K562 (cell line): ENCODE measurements around the gene FOXRED2. TPM values are rescaled to one million over a fixed set of nuclear protein-coding genes. Genes with fewer than 3 reads are reported as not detected.

Experiments used
- FOXJ3 ChIP-seq: sonication (generic); formaldehyde crosslinking; IDR thresholded peaks from 2 replicates; pipeline ENCODE4 v1.4.0; 2020; ENCODE audit warnings: mild to moderate bottlenecking, missing genetic modification reagents
- FOXK1 ChIP-seq: sonication (generic); formaldehyde crosslinking; IDR thresholded peaks from 2 replicates; pipeline ENCODE4 v1.8.0; 2022; ENCODE audit warnings: missing genetic modification reagents, mild to moderate bottlenecking, borderline replicate concordance
- MAFF ChIP-seq: IDR thresholded peaks from 2 replicates; pipeline ENCODE4 v1.6.1; 2012; ENCODE audit warnings: low read length, improper control_type of control experiment
- MAZ ChIP-seq, 2 experiments: fragments of 450-650 bp in 1 of 2; sonication (generic) in 1 of 2; formaldehyde crosslinking; IDR thresholded peaks in 1 of 2; conservative IDR thresholded peaks in 1 of 2; 2 replicates each; pipeline versions ENCODE4 v1.4.0 to v1.5.0; 2020; ENCODE audit warnings: mild to moderate bottlenecking in 1 of 2, missing genetic modification reagents in 1 of 2
- POLR2B ChIP-seq: fragments of 450-650 bp; IDR thresholded peaks from 2 replicates; pipeline ENCODE4 v1.6.1; 2018; ENCODE audit warnings: low read depth; ENCODE audit not compliant: partially characterized antibody
- POU5F1 ChIP-seq: fragments of 150-350 bp; IDR thresholded peaks from 2 replicates; pipeline ENCODE4 v1.6.1; 2014; ENCODE audit warnings: borderline replicate concordance, low read length, low read depth, mild to moderate bottlenecking; ENCODE audit not compliant: partially characterized antibody
- SETDB1 ChIP-seq: IDR thresholded peaks from one replicate; pipeline ENCODE4 v1.6.1; 2012; ENCODE audit warnings: low read length, control low read depth, inconsistent platforms
- SIRT6 ChIP-seq: IDR thresholded peaks from one replicate; pipeline ENCODE4 v1.6.1; 2012; ENCODE audit warnings: low read depth, mild to moderate bottlenecking, control low read depth, inconsistent platforms, low read length, moderate library complexity
- THRAP3 ChIP-seq: fragments of 450-650 bp; IDR thresholded peaks from 2 replicates; pipeline ENCODE4 v1.6.1; 2016; ENCODE audit warnings: mild to moderate bottlenecking, inconsistent platforms, borderline replicate concordance
- XRCC3 ChIP-seq: fragments of 450-650 bp; IDR thresholded peaks from 2 replicates; pipeline ENCODE4 v1.6.1; 2017; ENCODE audit warnings: mild to moderate bottlenecking, moderate library complexity
- ZNF184 ChIP-seq: sonication (generic); formaldehyde crosslinking; IDR thresholded peaks from 2 replicates; pipeline ENCODE4 v1.5.0; 2020; ENCODE audit warnings: missing genetic modification reagents
- polyA plus RNA-seq, 8 experiments: library from polyadenylated mRNA; depleted of rRNA in 4 of 8; stranded (reverse) in 5 of 8; unstranded in 3 of 8; fragments of >200 nt; fragmentation: Nextera tagmentation in 2 of 8; fragmentation: Illumina TruSeq in 1 of 8; extraction: Ambion mirVana in 2 of 8; extraction: Trizol in 1 of 8; gene quantifications; 2 replicates each; pipeline versions ENCODE4 v1.2.1 to v1.2.3, GENCODE V29; 2011 to 2014; ENCODE audit warnings: inconsistent platforms in 1 of 8, missing spikeins in 1 of 8
- total RNA-seq, 7 experiments: library from RNA; depleted of rRNA in 6 of 7; stranded (reverse); fragments of >200 nt in 6 of 7; fragmentation: Illumina TruSeq in 2 of 7; extraction: Trizol in 2 of 7; gene quantifications; 2 replicates each; pipeline versions ENCODE4 v1.2.1 to v1.2.3, GENCODE V29; 2011 to 2021; ENCODE audit warnings: low replicate concordance in 1 of 7
- TF ChIP-seq, protein P1 (sequence below): IDR thresholded peaks from 2 replicates; pipeline ENCODE4 v1.6.1; 2014; ENCODE audit warnings: antibody characterized with exemption
- TF ChIP-seq, protein P2 (sequence below): fragments of 450-650 bp; IDR thresholded peaks from one replicate; pipeline ENCODE4 v1.6.1; 2018; ENCODE audit warnings: mild to moderate bottlenecking, moderate library complexity; ENCODE audit not compliant: partially characterized antibody
- TF ChIP-seq, protein P3 (sequence below): sonication (generic); formaldehyde crosslinking; IDR thresholded peaks from 2 replicates; pipeline ENCODE4 v1.8.0; 2022; ENCODE audit warnings: missing genetic modification reagents, mild to moderate bottlenecking, borderline replicate concordance
- TF ChIP-seq, protein P4 (sequence below): fragments of 250-450 bp; sonication (Bioruptor Pico); IDR thresholded peaks from 2 replicates; pipeline ENCODE4 v1.8.0; 2021; ENCODE audit warnings: borderline replicate concordance, mild to moderate bottlenecking, moderate library complexity; ENCODE audit not compliant: poor library complexity, severe bottlenecking
- TF ChIP-seq, protein P5 (sequence below): sonication (generic); formaldehyde crosslinking; IDR thresholded peaks from 2 replicates; pipeline ENCODE4 v1.8.0; 2022; ENCODE audit warnings: missing genetic modification reagents, mild to moderate bottlenecking, borderline replicate concordance
- TF ChIP-seq, protein P6 (sequence below), 2 experiments: fragments of 200-800 bp in 1 of 2; sonication (Bioruptor generic) in 1 of 2; sonication (generic) in 1 of 2; formaldehyde crosslinking in 1 of 2; IDR thresholded peaks in 1 of 2; conservative IDR thresholded peaks in 1 of 2; 2 replicates each; pipeline versions ENCODE4 v1.5.0 to v1.6.1; 2016 to 2020; ENCODE audit warnings: missing compliant biosample characterization in 1 of 2, missing genetic modification characterization in 1 of 2, missing genetic modification reagents in 1 of 2
- TF ChIP-seq, protein P7 (sequence below): fragments of 450-650 bp; IDR thresholded peaks from 2 replicates; pipeline ENCODE4 v1.6.1; 2016; ENCODE audit warnings: missing biosample characterization, missing genetic modification characterization

Gene FOXRED2
- total and polyA plus RNA-seq, 9 of the 15 experiments (the other 6 are each of a cell fraction or from before 2014, with no cell fraction given) = 2.8 to 48.4 (median 7.8) TPM

DNA sequence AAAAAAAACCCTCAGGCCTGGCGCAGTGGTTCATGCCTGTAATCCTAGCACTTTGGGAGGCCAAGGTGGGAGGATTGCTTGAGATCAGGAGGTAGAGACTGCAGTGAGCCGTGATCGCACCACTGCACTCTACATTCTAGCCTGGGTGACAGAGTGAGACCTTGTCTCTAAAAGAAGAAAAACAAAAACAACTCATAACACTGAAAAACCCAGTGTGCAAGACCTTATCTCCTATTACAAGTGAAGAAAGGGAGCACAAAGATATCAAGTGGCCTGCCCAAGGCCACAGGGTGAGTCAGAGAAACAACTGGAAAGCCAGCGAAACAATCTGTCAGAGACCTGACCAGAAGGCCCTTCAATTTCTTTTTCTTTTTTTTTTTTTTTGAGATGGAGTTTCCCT lies 27.9 kb downstream of the FOXRED2 start (continued):
- TF ChIP-seq THRAP3 (no peak), SIRT6 (no peak), FOXK1 (CRISPR knock-in tag) (no peak), ZNF184 (CRISPR knock-in tag) (no peak), FOXJ3 (no peak), POU5F1 (no peak), POLR2B (no peak), MAFF (no peak), MAZ (CRISPR knock-in tag; conservative IDR thresholded peaks at IDR 0.05 in 1 of 2, IDR thresholded peaks at IDR 0.05 in 1 of 2) (no peak), XRCC3 (no peak), SETDB1 (no peak)
- TF ChIP-seq, protein P1, sequence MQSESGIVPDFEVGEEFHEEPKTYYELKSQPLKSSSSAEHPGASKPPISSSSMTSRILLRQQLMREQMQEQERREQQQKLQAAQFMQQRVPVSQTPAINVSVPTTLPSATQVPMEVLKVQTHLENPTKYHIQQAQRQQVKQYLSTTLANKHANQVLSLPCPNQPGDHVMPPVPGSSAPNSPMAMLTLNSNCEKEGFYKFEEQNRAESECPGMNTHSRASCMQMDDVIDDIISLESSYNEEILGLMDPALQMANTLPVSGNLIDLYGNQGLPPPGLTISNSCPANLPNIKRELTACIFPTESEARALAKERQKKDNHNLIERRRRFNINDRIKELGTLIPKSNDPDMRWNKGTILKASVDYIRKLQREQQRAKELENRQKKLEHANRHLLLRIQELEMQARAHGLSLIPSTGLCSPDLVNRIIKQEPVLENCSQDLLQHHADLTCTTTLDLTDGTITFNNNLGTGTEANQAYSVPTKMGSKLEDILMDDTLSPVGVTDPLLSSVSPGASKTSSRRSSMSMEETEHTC = no peak
- TF ChIP-seq, protein P2, sequence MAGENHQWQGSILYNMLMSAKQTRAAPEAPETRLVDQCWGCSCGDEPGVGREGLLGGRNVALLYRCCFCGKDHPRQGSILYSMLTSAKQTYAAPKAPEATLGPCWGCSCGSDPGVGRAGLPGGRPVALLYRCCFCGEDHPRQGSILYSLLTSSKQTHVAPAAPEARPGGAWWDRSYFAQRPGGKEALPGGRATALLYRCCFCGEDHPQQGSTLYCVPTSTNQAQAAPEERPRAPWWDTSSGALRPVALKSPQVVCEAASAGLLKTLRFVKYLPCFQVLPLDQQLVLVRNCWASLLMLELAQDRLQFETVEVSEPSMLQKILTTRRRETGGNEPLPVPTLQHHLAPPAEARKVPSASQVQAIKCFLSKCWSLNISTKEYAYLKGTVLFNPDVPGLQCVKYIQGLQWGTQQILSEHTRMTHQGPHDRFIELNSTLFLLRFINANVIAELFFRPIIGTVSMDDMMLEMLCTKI = no peak
- TF ChIP-seq, protein P3, sequence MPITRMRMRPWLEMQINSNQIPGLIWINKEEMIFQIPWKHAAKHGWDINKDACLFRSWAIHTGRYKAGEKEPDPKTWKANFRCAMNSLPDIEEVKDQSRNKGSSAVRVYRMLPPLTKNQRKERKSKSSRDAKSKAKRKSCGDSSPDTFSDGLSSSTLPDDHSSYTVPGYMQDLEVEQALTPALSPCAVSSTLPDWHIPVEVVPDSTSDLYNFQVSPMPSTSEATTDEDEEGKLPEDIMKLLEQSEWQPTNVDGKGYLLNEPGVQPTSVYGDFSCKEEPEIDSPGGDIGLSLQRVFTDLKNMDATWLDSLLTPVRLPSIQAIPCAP (CRISPR knock-in tag) = no peak
- TF ChIP-seq, protein P4, sequence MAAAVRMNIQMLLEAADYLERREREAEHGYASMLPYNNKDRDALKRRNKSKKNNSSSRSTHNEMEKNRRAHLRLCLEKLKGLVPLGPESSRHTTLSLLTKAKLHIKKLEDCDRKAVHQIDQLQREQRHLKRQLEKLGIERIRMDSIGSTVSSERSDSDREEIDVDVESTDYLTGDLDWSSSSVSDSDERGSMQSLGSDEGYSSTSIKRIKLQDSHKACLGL (CRISPR knock-in tag) = no peak
- TF ChIP-seq, protein P5, sequence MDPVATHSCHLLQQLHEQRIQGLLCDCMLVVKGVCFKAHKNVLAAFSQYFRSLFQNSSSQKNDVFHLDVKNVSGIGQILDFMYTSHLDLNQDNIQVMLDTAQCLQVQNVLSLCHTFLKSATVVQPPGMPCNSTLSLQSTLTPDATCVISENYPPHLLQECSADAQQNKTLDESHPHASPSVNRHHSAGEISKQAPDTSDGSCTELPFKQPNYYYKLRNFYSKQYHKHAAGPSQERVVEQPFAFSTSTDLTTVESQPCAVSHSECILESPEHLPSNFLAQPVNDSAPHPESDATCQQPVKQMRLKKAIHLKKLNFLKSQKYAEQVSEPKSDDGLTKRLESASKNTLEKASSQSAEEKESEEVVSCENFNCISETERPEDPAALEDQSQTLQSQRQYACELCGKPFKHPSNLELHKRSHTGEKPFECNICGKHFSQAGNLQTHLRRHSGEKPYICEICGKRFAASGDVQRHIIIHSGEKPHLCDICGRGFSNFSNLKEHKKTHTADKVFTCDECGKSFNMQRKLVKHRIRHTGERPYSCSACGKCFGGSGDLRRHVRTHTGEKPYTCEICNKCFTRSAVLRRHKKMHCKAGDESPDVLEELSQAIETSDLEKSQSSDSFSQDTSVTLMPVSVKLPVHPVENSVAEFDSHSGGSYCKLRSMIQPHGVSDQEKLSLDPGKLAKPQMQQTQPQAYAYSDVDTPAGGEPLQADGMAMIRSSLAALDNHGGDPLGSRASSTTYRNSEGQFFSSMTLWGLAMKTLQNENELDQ (CRISPR knock-in tag) = no peak
- TF ChIP-seq, protein P6, sequence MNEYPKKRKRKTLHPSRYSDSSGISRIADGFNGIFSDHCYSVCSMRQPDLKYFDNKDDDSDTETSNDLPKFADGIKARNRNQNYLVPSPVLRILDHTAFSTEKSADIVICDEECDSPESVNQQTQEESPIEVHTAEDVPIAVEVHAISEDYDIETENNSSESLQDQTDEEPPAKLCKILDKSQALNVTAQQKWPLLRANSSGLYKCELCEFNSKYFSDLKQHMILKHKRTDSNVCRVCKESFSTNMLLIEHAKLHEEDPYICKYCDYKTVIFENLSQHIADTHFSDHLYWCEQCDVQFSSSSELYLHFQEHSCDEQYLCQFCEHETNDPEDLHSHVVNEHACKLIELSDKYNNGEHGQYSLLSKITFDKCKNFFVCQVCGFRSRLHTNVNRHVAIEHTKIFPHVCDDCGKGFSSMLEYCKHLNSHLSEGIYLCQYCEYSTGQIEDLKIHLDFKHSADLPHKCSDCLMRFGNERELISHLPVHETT (CRISPR knock-in tag; conservative IDR thresholded peaks at IDR 0.05 in 1 of 2, IDR thresholded peaks at IDR 0.05 in 1 of 2) = no peak; a peak in 1 of 4 replicates
- TF ChIP-seq, protein P7, sequence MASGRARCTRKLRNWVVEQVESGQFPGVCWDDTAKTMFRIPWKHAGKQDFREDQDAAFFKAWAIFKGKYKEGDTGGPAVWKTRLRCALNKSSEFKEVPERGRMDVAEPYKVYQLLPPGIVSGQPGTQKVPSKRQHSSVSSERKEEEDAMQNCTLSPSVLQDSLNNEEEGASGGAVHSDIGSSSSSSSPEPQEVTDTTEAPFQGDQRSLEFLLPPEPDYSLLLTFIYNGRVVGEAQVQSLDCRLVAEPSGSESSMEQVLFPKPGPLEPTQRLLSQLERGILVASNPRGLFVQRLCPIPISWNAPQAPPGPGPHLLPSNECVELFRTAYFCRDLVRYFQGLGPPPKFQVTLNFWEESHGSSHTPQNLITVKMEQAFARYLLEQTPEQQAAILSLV (tag) = no peak
